Mesenchymal stem cell (in vitro differentiated cells and primary cell): ENCODE measurements around the gene VTI1A.

Source experiments
- DNase-seq: peaks from one replicate; pipeline ENCODE4 v3.0.0-alpha.2; 2013
- H2AFZ ChIP-seq: one replicate; pipeline ENCODE4 v1.6.1; 2013; ENCODE audit warnings: low read depth, mild to moderate bottlenecking, control low read depth, inconsistent platforms, low read length, moderate library complexity
- H2AK5ac ChIP-seq: 2 replicates; pipeline ENCODE4 v1.6.1; 2013; ENCODE audit warnings: low read length, moderate library complexity, mild to moderate bottlenecking, inconsistent platforms; ENCODE audit not compliant: severe bottlenecking
- H2BK120ac ChIP-seq: one replicate; pipeline ENCODE4 v1.6.1; 2013; ENCODE audit warnings: low read depth, mild to moderate bottlenecking, inconsistent platforms, low read length, moderate library complexity
- H2BK12ac ChIP-seq, 2 experiments: one replicate each; pipeline ENCODE4 v1.6.1; 2013; ENCODE audit warnings: inconsistent platforms in 2 of 2, low read length in 2 of 2, mild to moderate bottlenecking in 2 of 2, moderate library complexity in 2 of 2, control low read depth in 1 of 2
- H2BK15ac ChIP-seq: one replicate; pipeline ENCODE4 v1.6.1; 2013; ENCODE audit warnings: mild to moderate bottlenecking, low read depth, inconsistent platforms; ENCODE audit not compliant: poor library complexity, severe bottlenecking
- H2BK5ac ChIP-seq: 2 replicates; pipeline ENCODE4 v1.6.1; 2013; ENCODE audit warnings: low read depth, mild to moderate bottlenecking, low read length, control low read depth, inconsistent platforms; ENCODE audit not compliant: poor library complexity, severe bottlenecking
- H3K14ac ChIP-seq, 2 experiments: one replicate each; pipeline ENCODE4 v1.6.1; 2013; ENCODE audit warnings: inconsistent platforms in 2 of 2, low read length in 2 of 2, control low read depth in 1 of 2, mild to moderate bottlenecking in 1 of 2, moderate library complexity in 1 of 2
- H3K18ac ChIP-seq, 2 experiments: one replicate each; pipeline ENCODE4 v1.6.1; 2013; ENCODE audit warnings: inconsistent platforms in 2 of 2, low read length in 2 of 2, control low read depth in 1 of 2, low read depth in 1 of 2, mild to moderate bottlenecking in 1 of 2
- H3K23ac ChIP-seq, 2 experiments: one replicate each; pipeline ENCODE4 v1.6.1; 2013; ENCODE audit warnings: inconsistent platforms in 2 of 2, low read length in 2 of 2, mild to moderate bottlenecking in 2 of 2, moderate library complexity in 2 of 2, control low read depth in 1 of 2
- H3K27ac ChIP-seq: 2 replicates; pipeline ENCODE4 v1.5.1; 2013; ENCODE audit warnings: mild to moderate bottlenecking, moderate library complexity, low read length, control low read depth, inconsistent platforms; ENCODE audit not compliant: poor library complexity, severe bottlenecking
- H3K27me3 ChIP-seq, 2 experiments: 2 replicates each; pipeline versions ENCODE4 v1.6.1 to v1.7.0; 2013; ENCODE audit warnings: low read length in 2 of 2, mild to moderate bottlenecking in 2 of 2, moderate library complexity in 2 of 2, control low read depth in 1 of 2, inconsistent platforms in 1 of 2; ENCODE audit not compliant: control insufficient read depth in 1 of 2, insufficient read depth in 1 of 2
- H3K36me3 ChIP-seq, 2 experiments: 2 replicates each; pipeline versions ENCODE4 v1.6.1 to v1.7.0; 2013; ENCODE audit warnings: low read length in 2 of 2, control low read depth in 1 of 2, inconsistent platforms in 1 of 2, low read depth in 1 of 2, mild to moderate bottlenecking in 1 of 2; ENCODE audit not compliant: insufficient read depth in 2 of 2, control insufficient read depth in 1 of 2
- H3K4ac ChIP-seq, 2 experiments: one replicate each; pipeline ENCODE4 v1.6.1; 2013; ENCODE audit warnings: inconsistent platforms in 2 of 2, low read length in 2 of 2, mild to moderate bottlenecking in 2 of 2, moderate library complexity in 2 of 2, control low read depth in 1 of 2, low read depth in 1 of 2
- H3K4me1 ChIP-seq: 2 replicates; pipeline ENCODE4 v1.6.1; 2013; ENCODE audit warnings: low read depth, low read length, control low read depth; ENCODE audit not compliant: control insufficient read depth, insufficient read depth
- H3K4me2 ChIP-seq: 2 replicates; pipeline ENCODE4 v1.6.1; 2013; ENCODE audit warnings: low read length, mild to moderate bottlenecking, inconsistent platforms; ENCODE audit not compliant: poor library complexity, severe bottlenecking
- H3K4me3 ChIP-seq, 2 experiments: 2 replicates each; pipeline versions ENCODE4 v1.5.1 to v1.7.0; 2013; ENCODE audit warnings: low read length in 2 of 2, mild to moderate bottlenecking in 2 of 2, control low read depth in 1 of 2, low read depth in 1 of 2; ENCODE audit not compliant: insufficient read depth in 1 of 2
- H3K79me1 ChIP-seq: replicated peaks from 2 replicates; pipeline ENCODE4 v1.6.1; 2013; ENCODE audit warnings: mild to moderate bottlenecking, control low read depth, low read length, inconsistent platforms; ENCODE audit not compliant: poor library complexity, severe bottlenecking
- H3K9ac ChIP-seq: 2 replicates; pipeline ENCODE4 v1.7.0; 2013; ENCODE audit warnings: mild to moderate bottlenecking, low read length, moderate library complexity
- H3K9me3 ChIP-seq: 2 replicates; pipeline ENCODE4 v1.7.0; 2013; ENCODE audit warnings: mild to moderate bottlenecking, low read length; ENCODE audit not compliant: control insufficient read depth
- H4K8ac ChIP-seq: one replicate; pipeline ENCODE4 v1.6.1; 2013; ENCODE audit warnings: inconsistent platforms, mild to moderate bottlenecking, low read length, moderate library complexity
- H4K91ac ChIP-seq: one replicate; pipeline ENCODE4 v1.6.1; 2013; ENCODE audit warnings: mild to moderate bottlenecking, low read length, inconsistent platforms
- WGBS: methylation state at CpG from one replicate; pipeline ENCODE4 v1.1.7; 2013; ENCODE audit warnings: mixed read lengths; 5-methylcytosine and 5-hydroxymethylcytosine counted together

VTI1A gene

DNA sequence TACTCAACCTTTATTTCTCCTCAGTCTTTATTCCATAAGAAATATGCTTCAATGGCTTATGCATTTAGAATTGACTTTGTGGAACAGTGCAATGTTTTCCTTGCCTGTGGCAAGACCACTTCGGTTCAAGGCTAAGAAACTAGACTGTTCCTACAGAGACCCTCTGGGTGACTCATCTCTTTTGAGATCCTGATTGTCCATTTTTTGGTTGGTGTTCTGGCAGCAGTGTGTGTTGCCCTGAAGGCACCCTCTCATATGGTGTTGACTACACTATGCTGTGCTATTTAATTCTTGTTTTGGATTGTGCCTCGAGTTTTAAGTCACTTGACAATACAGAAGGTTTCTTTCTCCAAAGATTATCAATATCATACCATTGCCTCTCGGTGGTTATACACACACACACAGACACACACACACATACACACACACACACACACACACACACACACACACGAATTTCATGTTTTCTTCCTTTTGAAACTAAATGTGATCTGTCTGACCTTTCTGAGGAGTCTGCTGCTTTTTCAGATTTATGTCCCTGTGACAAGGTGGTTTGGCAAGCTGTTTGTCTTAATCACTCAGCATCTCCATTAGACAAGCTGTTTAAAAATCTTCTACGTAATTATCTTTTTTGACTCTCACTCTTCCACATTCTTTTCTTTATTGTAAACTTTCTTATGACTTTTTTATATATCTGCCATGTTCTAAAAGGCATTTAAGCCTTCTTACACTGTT, 187.2 kb downstream of the VTI1A start:
- Histone ChIP-seq H3K4me3 (no peak overlapping the region), H3K4me1 (no peaks in the 10 kb centered on the region), H2BK5ac (no peak overlapping the region), H2BK15ac (no peak overlapping the region), H3K23ac (no peak overlapping the region), H2AFZ (no peak overlapping the region), H3K36me3 (no peaks in the 10 kb centered on the region), H3K9ac (no peak overlapping the region), H3K14ac (no peak overlapping the region), H3K18ac (peak overlapping the region in 1 of 2 experiments; percentile 46), H2AK5ac (no peak overlapping the region), H4K8ac (no peak overlapping the region), H4K91ac (no peak overlapping the region), H3K4ac (peak overlapping the region in 1 of 2 experiments; percentile 7), H2BK120ac (no peak overlapping the region), H2BK12ac (peak overlapping the region in 1 of 2 experiments; percentile 37), H3K27me3 (no peaks in the 10 kb centered on the region), H3K4me2 (no peak overlapping the region), H3K27ac (no peak overlapping the region), H3K79me1 (peaks cover 7% of the 10 kb centered on the region), H3K9me3 (no peaks in the 10 kb centered on the region)
- WGBS = 39% methylated on average over 4 of the region's 5 CpGs
- DNase-seq = peak; percentile 62

DNA sequence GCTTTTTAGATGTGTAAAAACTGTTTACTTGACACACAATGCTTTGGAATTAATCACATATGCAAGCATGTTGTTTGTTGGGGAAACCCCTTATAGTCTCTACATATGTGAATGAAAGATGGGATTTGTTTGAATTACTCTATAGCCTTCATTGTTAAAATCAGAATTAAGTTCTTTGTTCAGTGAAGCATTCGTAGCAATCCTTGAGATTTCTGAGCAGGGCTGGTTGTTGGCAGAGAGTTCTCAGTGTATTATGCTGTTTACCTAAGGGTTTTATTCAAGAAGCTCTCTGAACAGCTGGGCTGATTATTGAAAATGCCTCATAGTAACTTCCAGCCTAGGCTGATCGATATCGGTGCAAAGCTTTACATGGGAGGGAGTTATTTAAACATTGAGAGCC, 190.9 kb downstream of the VTI1A start:
- Histone ChIP-seq H2BK120ac (no peak overlapping the region), H3K4me1 (no peaks in the 10 kb centered on the region), H3K4me3 (no peak overlapping the region), H3K9me3 (no peaks in the 10 kb centered on the region), H2BK15ac (no peak overlapping the region), H3K27me3 (no peaks in the 10 kb centered on the region), H3K4me2 (no peak overlapping the region), H4K8ac (no peak overlapping the region), H3K23ac (no peak overlapping the region), H3K14ac (no peak overlapping the region), H3K4ac (no peak overlapping the region), H2AK5ac (no peak overlapping the region), H2AFZ (no peak overlapping the region), H3K18ac (no peak overlapping the region), H3K79me1 (peaks cover 8% of the 10 kb centered on the region), H3K36me3 (no peaks in the 10 kb centered on the region), H2BK12ac (no peak overlapping the region), H4K91ac (no peak overlapping the region), H3K27ac (no peak overlapping the region), H3K9ac (no peak overlapping the region), H2BK5ac (no peak overlapping the region)
- no peak for DNase-seq
- WGBS = 94% methylated on average over 3 of the region's 3 CpGs

DNA sequence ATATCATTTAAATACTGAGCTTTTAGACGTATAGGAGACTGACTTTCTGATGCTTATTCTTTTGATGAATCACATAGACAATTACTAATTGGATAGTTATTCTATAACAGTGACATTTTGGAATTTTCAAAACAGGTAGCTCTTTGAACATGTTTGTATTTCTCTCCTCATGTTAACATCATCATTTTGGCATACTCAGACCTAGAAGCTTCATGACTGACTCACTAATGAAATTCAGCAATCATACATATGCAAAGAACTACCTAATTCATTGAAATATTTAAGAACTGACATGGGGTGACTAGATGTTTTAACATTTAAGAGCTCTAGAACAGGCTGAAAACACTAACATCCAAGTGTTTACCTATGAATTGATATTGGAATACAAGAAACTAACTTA, 192.3 kb downstream of the VTI1A start:
- Histone ChIP-seq H4K91ac (no peak overlapping the region), H2BK15ac (no peak overlapping the region), H2BK120ac (no peak overlapping the region), H4K8ac (no peak overlapping the region), H2AK5ac (no peak overlapping the region), H3K4ac (no peak overlapping the region), H3K9ac (no peak overlapping the region), H3K23ac (no peak overlapping the region), H3K4me1 (no peaks in the 10 kb centered on the region), H3K79me1 (peaks cover 5% of the 10 kb centered on the region), H3K14ac (no peak overlapping the region), H3K27me3 (no peaks in the 10 kb centered on the region), H3K9me3 (no peaks in the 10 kb centered on the region), H3K4me2 (no peak overlapping the region), H3K36me3 (no peaks in the 10 kb centered on the region), H2BK12ac (no peak overlapping the region), H3K27ac (no peak overlapping the region), H2BK5ac (no peak overlapping the region), H3K18ac (no peak overlapping the region), H2AFZ (no peak overlapping the region), H3K4me3 (no peak overlapping the region)
- no CpG with 5 or more reads among the region's 1 CpG for WGBS
- no peak for DNase-seq

DNA sequence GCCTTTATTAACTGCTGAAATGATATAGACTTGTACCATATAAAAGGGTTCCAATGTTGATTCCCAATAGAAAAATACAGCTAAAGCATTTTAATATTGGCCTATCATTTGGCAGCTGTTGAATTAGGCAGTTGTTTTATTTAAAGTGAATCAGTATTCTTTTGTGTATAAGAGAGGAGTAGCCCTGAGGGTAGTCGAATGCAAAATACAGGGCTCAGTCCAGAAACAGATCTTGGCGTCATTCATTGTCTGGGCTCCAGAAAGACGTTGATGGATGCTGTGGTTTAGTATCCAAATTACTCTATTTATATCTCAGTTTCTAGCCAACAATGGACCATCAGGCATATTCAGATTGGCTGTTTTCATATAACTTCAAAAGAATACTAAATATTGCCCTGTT, 193.6 kb downstream of the VTI1A start:
- no peak overlapping the region for H2BK5ac ChIP-seq
- no peak overlapping the region for H4K91ac ChIP-seq
- no peak overlapping the region for H3K4me3 ChIP-seq
- H3K14ac ChIP-seq = no peak overlapping the region
- no peak overlapping the region for H3K4ac ChIP-seq
- H2AFZ ChIP-seq = no peak overlapping the region
- no peak for DNase-seq
- H3K27ac ChIP-seq = no peak overlapping the region
- H3K9me3 ChIP-seq = no peaks in the 10 kb centered on the region
- no peaks in the 10 kb centered on the region for H3K27me3 ChIP-seq
- no peak overlapping the region for H3K9ac ChIP-seq
- no peak overlapping the region for H2BK120ac ChIP-seq
- H2AK5ac ChIP-seq = no peak overlapping the region
- H2BK15ac ChIP-seq = no peak overlapping the region
- peaks cover 3% of the 10 kb centered on the region for H3K79me1 ChIP-seq
- no peak overlapping the region for H3K18ac ChIP-seq
- no peak overlapping the region for H4K8ac ChIP-seq
- H3K4me1 ChIP-seq = no peaks in the 10 kb centered on the region
- no peak overlapping the region for H3K23ac ChIP-seq
- no peak overlapping the region for H3K4me2 ChIP-seq
- no CpG with 5 or more reads among the region's 3 CpGs for WGBS
- H2BK12ac ChIP-seq = no peak overlapping the region
- H3K36me3 ChIP-seq = no peaks in the 10 kb centered on the region
